Pons (tissue), 1 donor: Measurements from ENCODE around the gene COBL.
A peak's percentile ranks its signal among the peaks of the same experiment; 100 is the strongest.

Experiments
- DNase-seq: peaks from one replicate; pipeline ENCODE4 v3.0.0-alpha.2; 2016; ENCODE audit warnings: low spot score

The COBL gene

DNA sequence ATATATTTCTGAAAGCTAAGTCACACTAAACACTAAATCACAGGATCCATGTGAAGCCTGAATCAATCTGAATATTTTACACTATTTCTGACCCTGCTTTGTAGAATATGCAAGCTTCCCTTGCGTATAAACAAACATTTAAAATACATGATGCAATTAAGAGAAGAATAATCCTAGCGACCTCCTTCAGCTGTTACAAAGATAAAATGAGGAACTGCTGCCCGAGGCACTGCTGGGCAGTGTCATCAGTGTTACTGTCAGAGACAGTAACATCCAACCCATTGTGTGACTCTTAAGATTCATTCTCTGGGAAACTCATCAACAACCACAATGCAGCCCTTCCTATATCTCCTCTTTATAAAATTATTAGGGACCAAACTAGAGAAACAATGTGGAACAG is 61.6 kb downstream of the COBL start:
- DNase-seq = no peak

DNA sequence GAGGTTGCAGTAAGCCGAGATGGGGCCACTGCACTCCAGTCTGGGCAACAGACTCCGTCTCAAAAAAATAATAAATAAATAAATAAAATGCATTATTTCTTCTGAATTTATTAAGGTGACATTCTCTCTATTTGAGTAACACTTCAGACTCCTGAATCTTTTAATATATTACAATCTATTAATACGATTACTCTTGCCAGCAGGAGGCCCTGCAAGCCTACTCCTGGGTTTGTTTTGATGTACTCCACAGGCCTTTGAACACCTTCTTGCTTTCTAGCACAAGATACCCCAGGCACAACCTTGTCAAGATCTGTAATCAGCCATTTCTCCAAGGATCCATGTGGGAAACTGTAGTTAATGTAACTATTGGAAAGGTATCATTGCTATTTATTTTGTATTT is 63.5 kb downstream of the COBL start:
- DNase-seq = no peak

DNA sequence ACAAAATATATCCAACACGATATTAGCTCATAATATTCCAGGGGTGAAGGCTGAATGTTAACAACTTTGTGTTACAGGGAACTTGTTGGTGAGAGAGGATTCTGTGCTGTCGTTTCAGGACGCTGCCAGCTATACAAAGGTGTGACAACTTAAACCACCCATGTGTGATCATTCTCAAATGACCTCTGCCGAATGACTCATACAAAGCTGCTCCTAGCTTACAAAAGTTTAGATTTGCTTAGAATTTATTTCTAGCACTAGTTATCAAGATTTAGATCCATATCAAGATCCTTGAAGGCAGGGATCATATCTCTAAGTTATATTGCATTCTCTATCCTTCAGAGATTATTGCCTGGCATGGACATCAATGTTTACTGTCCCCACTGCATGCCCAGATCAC is 65.3 kb downstream of the COBL start:
- no peak for DNase-seq

DNA sequence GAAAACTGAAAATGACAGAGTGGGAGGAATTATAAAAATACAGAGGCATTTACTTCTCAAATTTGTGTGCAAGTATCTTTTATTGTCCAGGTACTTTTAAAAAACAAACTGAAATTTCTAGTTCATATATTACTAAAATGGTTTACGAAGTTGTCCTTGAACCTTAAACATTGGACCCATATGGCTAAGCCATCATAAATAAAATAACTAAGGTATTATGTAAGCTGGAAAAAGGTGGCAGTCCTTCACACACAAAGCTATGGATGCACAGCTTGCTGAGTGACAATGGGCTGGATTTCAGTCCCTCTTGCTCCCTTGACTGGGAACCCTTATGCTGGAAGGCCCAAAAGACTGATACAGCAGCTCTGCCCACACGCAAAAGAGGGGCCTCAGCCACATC is 66.1 kb downstream of the COBL start:
- DNase-seq = no peak

DNA sequence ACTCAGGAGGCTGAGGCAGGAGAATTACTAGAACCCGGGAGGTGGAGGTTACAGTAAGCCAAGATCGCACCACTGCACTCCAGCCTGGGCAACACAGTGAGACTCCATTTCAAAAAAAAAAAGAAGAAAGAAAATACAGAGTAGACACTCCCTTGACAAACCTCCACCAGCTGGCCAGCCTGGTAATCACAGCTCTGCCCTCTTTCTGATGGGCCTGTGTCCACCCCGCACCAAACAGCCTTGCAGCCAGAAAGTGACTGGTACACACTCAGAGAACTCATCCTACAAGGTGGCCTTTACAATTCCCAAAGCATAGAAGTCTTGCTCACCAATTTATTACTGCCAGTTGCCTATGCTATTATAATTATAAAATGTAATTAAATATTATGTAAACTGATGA is 66.6 kb downstream of the COBL start:
- DNase-seq = no peak

DNA sequence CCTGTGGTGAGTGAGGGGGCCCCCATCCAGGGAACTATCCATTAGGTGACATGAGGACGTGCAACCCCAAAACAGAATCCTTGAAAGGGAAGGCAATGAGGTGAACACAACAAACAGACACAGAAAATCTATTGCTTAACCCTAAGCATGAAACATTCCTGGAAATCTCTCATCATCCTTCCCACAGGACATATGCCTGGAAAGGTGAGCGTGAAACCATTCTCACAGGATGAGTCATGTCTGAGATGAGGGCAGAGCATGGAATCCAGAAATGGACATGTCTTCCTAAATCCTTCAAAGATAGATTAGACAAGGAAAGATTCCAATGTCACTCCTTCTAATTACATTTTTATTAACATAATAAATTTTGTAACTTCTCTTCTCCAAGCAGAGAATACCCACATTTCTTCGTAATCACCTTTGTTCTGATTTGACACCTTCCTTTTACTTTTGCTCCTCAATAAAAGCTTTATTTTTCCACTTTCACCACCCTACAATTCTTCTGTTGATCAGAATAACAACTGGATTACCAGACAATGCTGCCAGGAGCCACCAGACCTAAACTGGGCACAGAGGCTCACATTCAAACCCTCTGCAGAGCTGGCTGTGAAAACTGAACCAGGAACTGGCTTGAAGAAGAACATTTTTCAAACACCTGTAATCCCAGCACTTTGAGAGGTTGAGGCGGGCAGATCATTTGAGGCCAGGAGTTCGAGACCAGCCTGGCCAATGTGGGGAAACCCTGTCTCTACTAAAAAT is 67.2 kb downstream of the COBL start:
- DNase-seq = no peak

DNA sequence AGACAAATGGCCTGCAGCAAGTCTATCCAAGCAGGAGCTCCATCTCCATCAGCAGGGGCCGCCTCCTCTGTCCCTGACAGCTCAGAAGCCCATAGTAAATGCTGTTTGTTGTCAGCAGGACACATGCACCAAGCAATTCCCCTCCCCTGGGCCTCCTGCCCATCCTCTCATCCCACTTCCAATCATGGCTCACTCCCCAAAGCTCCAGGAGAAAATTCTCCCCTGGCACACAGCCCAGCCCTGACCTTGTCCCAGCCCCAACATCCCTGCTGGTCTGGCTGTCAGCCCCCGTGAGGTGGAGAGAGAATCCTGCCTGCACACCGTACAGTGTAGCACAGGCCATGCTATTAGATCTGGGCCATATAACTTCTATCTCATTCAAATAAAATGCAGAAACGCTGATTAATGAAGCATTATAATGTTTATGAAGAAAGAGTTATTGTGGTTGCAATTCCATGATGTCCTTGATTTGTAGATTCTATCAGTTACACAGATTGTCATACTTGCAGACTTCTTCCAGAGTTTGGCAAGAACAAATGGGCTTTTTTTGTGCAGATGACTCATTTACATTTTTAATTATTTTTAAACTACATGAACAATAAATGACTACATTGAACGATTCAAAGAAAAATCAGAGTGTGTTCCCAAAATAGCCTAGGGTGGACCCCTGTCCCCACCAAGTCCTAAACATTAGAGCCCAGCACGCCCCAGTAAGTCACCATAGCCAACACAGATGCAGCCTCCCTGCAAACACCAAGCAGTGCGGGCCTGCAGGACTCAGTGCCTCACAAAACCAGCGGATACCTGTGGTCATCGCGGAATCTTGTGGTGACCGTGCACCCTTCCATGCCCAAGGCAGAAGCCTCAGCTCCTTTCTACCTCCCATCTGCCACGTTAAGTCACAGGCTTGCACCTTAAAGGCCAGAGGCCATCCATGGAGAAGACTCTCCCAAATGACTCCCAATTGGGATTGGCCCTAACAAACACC is 70.1 kb downstream of the COBL start:
- peak; percentile 91 for DNase-seq

DNA sequence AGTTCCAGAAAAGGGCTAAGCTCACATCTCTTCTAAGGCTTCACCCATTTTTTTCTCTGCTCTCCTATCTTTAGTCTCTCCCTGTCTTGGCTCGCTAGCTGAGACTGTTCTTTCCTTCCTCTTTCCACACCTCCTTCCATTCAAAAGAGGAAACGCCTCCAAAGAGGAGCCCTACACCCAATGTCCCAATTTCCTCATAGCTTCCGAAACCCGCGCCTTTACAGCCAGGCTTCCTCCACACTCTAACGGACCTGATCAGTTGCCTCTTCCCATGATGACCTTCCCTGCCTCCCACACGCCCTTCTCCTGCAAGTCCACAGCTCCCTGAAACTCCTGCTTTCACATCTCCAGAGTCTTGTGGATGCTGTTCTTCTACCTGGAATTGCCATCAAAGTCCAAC is 71.7 kb downstream of the COBL start:
- DNase-seq = no peak

DNA sequence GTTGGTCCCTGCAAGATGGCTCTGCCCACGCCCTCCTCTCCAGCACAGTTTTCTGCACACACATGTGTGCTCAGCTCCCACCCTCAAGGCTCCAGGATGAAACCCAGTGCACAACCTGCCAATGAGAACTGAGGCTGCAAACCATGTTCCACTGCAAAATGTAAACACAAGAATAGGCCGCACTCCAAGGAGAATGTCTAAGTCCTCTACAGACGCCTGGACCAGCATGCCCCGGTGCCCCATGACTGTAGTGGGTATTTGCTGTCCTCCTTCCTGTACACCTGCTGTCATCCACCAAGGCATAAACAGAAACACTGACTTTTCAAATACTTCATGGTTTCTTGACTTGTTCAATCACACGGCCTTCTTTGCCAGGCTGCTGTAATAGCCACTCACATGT is 72.6 kb downstream of the COBL start:
- no peak for DNase-seq

DNA sequence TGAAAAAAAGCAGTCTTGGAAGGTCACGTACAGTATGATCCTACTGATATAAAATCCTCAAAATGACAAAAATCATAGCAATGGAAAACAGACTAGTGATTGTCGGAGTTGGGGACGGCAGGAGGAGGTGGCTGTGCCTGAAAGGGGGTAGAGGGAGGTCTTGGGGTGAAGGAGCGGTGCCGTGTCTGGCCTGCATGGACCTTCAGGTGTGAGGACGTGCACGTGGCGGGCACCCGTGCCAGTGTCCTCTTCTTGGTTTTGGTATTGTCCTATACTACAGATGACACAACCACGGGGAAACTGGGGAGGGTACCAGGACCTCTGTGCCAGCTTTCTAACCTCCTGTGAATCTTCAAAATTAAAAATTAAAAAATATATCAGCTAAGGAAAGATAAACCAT is 73.0 kb downstream of the COBL start:
- DNase-seq = no peak

DNA sequence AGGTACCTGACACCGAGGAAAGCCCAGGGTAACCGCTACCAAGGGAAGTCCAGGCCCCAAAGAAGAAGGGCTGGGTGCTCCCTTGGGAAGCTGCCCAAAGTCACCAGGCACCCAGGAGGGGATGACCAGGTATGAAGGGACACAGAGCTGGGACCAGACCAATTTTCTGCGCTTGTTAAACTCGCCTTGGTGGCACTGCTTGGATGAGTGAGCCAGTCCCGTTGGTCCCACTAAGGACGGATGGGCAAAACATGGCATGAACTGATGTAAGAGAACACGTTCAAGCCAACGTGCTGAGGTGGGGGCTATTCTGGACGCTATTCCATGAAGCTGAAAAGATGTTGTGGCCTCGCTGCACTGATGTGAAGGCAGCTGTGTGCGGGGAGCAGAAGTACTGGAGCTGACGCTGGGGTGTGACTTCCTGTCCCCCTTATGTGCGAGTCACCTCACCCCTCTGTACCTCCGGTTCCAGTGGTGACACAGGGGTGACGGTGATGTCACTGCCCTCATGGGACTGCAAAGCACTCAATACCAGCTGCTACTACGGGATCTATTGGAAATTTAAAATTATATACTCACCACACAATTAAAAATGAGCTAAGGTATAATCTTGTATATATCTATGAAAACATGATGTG is 73.6 kb downstream of the COBL start:
- no peak for DNase-seq

DNA sequence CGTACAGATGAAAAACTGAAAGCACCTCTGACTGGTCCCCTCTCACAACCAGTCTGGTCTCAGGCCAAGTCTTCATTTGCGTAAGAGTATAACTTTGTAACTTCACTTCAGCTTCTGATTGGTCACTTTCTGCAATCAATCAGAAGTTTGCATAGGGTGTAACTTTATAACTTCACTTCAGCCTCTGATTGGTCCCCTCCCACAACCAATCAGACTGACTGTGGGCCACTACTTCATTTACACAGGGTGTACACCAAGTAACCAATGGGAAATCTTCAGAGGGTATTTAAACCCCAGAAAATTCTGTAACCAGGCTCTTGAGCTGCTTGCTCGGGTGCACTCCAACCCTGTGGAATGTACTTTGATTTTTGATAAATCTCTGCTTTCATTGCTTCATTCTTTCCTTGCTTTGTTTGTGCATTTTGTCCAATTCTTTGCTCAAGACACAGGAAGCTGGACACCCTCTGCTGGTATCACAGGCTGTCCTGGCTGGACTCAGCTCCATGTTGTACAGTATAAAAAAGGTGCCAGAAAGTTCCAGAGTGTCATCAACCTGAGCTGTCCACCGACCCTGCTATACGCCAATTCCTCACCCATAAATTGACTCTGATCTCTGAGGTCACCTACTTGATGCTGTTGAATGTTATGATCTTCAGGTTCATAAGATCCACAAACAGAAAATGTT is 74.5 kb downstream of the COBL start:
- DNase-seq = no peak

DNA sequence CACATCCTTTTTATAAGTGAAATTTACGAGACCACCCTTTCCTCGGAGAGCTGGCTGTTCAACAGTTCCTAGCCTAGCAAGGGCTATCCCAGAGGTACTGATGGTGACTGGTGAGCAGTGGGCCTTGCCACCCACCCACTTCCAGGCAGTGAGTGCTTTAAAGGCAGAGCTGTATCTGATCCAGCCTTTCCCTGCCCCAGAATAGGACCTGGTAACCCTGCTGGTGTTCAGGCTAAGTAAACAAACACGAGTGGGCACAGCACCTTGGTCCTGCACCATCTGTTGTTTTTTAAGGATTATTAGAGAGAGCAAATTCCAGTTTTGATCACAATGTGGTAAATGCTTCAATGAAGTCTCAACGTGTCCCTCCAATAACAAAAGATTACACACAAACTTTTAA is 75.7 kb downstream of the COBL start:
- DNase-seq = no peak

DNA sequence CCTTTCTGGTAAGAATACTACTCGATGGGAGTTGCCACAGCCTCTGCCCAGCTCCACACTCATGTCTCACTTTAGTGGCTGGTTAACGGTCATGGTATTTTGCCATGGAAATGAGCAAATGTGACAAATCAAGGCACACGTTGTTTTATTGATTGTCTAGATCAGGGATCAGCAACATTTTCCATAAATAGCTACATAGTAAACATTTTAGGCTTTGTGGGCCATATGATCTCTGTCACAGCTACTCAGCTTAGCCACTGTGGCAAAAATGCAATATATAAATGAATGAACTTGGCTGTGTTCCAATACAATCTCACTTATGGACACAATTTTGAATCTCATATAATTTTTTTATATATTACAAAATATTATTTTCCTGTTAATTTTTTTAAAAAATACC is 76.9 kb downstream of the COBL start:
- DNase-seq = no peak

DNA sequence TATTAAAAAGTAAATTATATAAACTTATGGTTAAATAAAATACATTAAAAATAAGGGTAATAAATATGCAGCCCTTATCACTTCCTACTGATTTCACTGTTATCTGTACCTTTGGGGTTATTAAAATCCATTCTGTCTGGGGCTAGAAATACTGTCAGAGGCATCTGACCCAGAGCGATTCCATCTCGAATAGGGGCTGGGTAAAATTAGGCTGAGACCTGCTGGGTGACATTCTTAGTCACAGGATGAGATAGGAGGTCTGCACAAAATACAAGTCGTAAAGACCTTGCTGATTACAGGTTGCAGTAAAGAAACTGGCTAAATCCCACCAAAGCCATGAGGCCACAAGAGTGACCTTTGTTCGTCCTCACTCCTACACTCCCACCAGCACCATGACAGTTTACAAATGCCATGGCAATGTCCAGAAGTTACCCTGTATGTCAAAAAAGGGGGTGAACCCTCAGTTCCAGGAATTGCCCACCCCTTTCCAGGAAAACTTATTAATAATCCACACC is 77.6 kb downstream of the COBL start:
- DNase-seq = no peak

DNA sequence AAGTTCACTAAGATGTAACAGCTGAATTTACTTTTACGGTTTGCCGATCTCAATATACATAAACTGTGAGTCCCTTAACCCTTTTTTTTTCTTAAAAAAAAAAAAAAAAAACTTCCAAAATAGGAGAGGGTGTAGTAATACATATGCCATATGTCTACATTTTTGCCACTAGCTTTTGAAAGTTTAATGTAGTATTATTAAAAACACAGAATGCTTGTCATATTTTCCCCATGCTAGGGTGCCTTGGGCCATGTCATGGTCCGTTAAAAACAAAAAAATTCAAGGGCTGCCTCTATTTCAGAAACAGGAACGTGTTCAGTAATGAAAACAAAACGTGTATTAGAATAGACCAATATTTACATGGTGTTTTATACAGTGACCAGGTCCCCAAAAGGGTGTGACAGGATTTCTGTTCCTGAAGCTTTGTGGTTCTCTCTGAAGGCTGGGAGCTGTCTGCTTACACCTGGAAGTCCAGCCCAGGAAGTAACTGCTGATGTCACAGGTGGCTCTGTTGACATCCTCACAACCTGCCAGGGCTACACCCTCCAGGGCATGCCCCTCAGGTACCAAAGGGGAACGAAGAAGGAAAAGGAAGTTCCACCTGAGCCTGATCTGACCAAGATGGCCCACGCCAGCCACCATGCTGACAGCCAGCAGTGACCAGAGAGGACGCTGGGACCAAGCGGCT is 79.0 kb downstream of the COBL start:
- no peak for DNase-seq

DNA sequence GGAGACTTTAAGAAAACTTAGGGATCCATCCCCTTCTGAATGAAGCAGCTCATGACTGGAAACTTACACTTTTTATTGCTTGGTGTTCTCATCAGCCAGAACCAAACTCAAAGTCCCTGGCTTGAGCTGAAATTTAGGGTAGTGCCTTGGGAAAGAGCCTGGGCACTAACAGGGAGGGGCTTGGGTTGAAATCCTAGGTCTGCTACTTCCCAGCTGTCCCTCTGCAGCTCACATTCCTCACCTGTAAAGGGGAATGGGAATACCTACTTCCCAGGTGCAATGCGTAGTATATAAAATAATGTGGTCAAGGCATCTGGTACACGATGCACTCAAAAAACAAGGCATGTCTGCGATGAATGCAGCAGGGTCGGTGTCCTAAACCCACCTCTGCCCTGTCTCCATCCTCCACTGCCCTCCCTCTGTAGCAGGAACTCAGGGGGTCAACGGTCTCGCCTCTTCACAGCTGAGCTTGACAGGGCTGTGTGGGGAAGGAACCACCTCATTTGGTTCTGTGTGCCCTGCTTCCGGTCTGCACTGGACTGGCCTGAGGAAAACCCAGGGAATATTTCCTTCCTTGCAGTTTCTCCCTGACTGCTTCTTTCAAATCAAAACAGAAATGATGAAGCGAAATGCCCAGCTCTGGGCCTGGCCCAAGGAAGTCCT is 80.0 kb downstream of the COBL start:
- no peak for DNase-seq

DNA sequence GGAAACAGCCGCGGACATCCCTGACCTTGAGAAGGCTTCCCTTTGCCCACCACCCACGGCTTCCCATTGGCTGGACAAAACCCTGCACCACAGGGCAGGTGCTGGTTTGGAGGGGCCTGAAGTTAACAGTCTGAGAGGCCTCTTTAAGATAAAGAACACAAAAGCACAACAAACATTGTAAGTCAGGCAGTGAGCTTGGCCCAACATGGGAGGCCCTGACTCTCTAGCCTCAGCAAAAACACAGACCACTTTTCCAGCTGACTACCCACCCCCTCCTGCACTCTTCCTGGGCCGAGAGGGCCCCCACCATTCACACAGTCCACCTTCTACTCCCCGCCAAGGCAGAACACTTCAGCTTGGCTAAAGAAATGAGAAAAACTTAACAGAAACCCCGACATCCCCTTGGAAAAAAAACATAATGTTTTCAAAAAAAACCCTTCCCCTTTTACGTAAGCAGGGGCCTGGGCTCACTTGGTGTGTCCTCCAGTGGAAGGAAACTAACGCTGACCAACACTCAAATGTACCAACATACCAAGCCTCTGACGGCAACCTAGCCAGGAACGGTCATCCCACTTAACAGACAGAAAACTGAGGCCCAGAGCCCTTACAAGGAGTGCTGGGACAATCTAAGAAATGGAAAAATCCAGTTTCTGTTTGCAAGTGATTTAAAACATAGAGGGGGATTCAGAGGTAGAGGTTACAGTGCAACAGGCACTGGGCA is 80.9 kb downstream of the COBL start:
- DNase-seq = no peak

DNA sequence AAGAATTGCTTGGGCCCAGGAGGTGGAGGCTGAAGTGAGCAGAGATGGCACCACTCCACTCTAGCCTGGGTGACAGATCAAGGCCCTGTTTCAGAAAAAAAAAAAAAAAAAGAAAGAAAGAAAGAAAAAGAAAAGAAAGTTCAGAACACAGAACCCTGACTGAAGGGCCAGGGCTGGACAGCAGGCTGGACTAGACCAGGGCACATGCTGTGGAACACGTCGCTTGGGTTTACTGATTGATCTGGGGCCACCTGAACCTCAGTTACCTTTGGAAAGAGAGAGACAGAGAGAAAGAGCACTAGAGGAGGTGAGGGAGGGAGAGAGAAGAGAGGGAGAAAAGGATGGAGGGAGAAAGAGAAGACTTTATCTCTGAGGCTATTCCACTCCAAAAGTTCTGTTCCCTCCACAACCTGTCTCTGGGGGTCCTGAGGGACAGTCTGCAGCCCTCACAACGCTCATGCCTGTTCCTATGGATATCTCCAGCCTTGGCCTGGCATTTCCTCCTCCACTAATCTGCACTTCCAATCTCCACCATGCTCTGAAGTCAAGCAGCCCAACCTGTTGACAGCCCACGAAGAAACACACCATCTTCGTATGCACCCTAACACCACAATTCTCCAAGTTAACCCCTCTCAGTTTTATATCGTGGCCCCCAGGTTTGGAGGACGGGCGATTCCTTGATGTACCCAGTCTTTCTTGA is 81.8 kb downstream of the COBL start:
- DNase-seq = no peak

DNA sequence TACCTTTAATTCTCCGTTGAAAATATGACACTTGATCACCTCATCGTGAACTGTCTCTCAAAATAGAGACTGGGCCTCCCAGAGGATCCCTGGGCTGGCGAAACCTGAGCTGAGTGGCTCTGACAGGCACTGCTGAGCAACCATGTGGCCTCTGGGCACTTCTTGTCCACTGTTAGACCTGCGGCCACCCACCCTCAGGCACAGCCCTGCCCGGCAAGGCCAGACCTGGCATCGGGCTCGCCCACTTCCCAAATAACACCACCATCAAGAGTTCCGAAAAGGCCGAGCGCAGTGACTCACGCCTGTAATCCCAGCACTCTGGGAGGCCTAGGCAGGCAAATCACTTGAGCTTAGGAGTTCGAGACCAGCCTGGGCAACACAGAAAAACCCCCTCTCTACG is 82.5 kb downstream of the COBL start:
- no peak for DNase-seq
